ENCODE data around the gene ZBED4. TPM values are rescaled to one million over a fixed set of nuclear protein-coding genes. Genes with fewer than 3 reads are reported as not detected.
A peak's percentile ranks its signal among the peaks of the same experiment; 100 is the strongest.

ZBED4 gene
- total and polyA plus RNA-seq, 4 donors = 2.1 to 10.3 (median 4.8) TPM

GRCh38 chr22:49886346-49887063, 32.9 kb downstream of the ZBED4 start:
- H3K9ac ChIP-seq (ENCODE audit: low read depth in 1 of 2, low read length in 2 of 2) = no peak overlapping the region
- no peaks in the 10 kb centered on the region for H3K27me3 ChIP-seq (ENCODE audit: control insufficient read depth in 4 of 4, insufficient read depth in 4 of 4, low read length in 3 of 4)
- WGBS = 97% methylated on average over 41 of the region's 41 CpGs
- no peak for DNase-seq (ENCODE audit: low spot score)
- peak overlapping the region in 1 of 3 donors; percentile 9 for H3K4me3 ChIP-seq (ENCODE audit: low read depth in 1 of 3, low read length in 3 of 3)
- H3K36me3 ChIP-seq (ENCODE audit: control insufficient read depth in 4 of 4, insufficient read depth in 3 of 4, low read depth in 1 of 4, low read length in 3 of 4) = peaks cover 4 to 36% (median 20%) of the 10 kb centered on the region in 4 donors
- no peaks in the 10 kb centered on the region for H3K9me3 ChIP-seq (ENCODE audit: control insufficient read depth in 4 of 4, low read length in 3 of 4)
- no peak overlapping the region for H3K27ac ChIP-seq (ENCODE audit: low read depth in 1 of 2, low read length in 2 of 2)
- no peaks in the 10 kb centered on the region for H3K4me1 ChIP-seq (ENCODE audit: control insufficient read depth in 4 of 4, insufficient read depth in 4 of 4, low read length in 3 of 4)
- TF ChIP-seq REST (IDR thresholded peaks at IDR 0.05) = no peak
- no peak for TF ChIP-seq ZBTB33 (IDR thresholded peaks at IDR 0.05)
- no peak for TF ChIP-seq FOXA2 (IDR thresholded peaks at IDR 0.05)
- TF ChIP-seq EGR1 (IDR thresholded peaks at IDR 0.05; ENCODE audit: low read depth in 2 of 2) = no peak
- TF ChIP-seq HNF4A (conservative IDR thresholded peaks at IDR 0.05) = no peak
- TF ChIP-seq RAD21 (IDR thresholded peaks at IDR 0.05) = no peak

GRCh38 chr22:49887064-49887451, 33.4 kb downstream of the ZBED4 start:
- no peak for TF ChIP-seq MAX (IDR thresholded peaks at IDR 0.05)
- no peak for TF ChIP-seq NR2F2 (IDR thresholded peaks at IDR 0.05)
- no peak for TF ChIP-seq TAF1 (conservative IDR thresholded peaks at IDR 0.05)
- TF ChIP-seq ZBTB33 (IDR thresholded peaks at IDR 0.05) = no peak
- TF ChIP-seq CTCF (IDR thresholded peaks at IDR 0.05; ENCODE audit: low read depth, low read length, missing input control) = no peak
- no peak for TF ChIP-seq GABPA (IDR thresholded peaks at IDR 0.05 in 1 of 2, conservative IDR thresholded peaks at IDR 0.05 in 1 of 2)
- TF ChIP-seq HNF4G (IDR thresholded peaks at IDR 0.05) = no peak
- no peak for TF ChIP-seq FOXA1 (IDR thresholded peaks at IDR 0.05)
- TF ChIP-seq SP1 (IDR thresholded peaks at IDR 0.05) = no peak
- no peak for TF ChIP-seq RXRA (IDR thresholded peaks at IDR 0.05)
- no peak for TF ChIP-seq FOXA2 (IDR thresholded peaks at IDR 0.05)
- TF ChIP-seq REST (IDR thresholded peaks at IDR 0.05) = no peak
- TF ChIP-seq ATF3 (IDR thresholded peaks at IDR 0.05) = no peak
- TF ChIP-seq RAD21 (IDR thresholded peaks at IDR 0.05) = no peak
- TF ChIP-seq EGR1 (IDR thresholded peaks at IDR 0.05; ENCODE audit: low read depth in 2 of 2) = no peak
- TF ChIP-seq HNF4A (conservative IDR thresholded peaks at IDR 0.05) = no peak
- TF ChIP-seq JUND (IDR thresholded peaks at IDR 0.05) = no peak
- TF ChIP-seq YY1 (IDR thresholded peaks at IDR 0.05) = no peak
- Histone ChIP-seq H3K9me3 (ENCODE audit: control insufficient read depth in 4 of 4, low read length in 3 of 4) (no peaks in the 10 kb centered on the region), H3K4me3 (ENCODE audit: low read depth in 1 of 3, low read length in 3 of 3) (no peak overlapping the region), H3K36me3 (ENCODE audit: control insufficient read depth in 4 of 4, insufficient read depth in 3 of 4, low read depth in 1 of 4, low read length in 3 of 4) (peaks cover 4 to 36% (median 20%) of the 10 kb centered on the region in 4 donors), H3K9ac (ENCODE audit: low read depth in 1 of 2, low read length in 2 of 2) (no peak overlapping the region), H3K27me3 (ENCODE audit: control insufficient read depth in 4 of 4, insufficient read depth in 4 of 4, low read length in 3 of 4) (no peaks in the 10 kb centered on the region), H3K27ac (ENCODE audit: low read depth in 1 of 2, low read length in 2 of 2) (no peak overlapping the region), H3K4me1 (ENCODE audit: control insufficient read depth in 4 of 4, insufficient read depth in 4 of 4, low read length in 3 of 4) (no peaks in the 10 kb centered on the region)
- 97% methylated on average over 14 of the region's 14 CpGs for WGBS
- DNase-seq (ENCODE audit: low spot score) = no peak
